ENCODE results near the gene CACUL1.
A peak's percentile ranks its signal among the peaks of the same experiment; 100 is the strongest.

CACUL1 gene

DNA sequence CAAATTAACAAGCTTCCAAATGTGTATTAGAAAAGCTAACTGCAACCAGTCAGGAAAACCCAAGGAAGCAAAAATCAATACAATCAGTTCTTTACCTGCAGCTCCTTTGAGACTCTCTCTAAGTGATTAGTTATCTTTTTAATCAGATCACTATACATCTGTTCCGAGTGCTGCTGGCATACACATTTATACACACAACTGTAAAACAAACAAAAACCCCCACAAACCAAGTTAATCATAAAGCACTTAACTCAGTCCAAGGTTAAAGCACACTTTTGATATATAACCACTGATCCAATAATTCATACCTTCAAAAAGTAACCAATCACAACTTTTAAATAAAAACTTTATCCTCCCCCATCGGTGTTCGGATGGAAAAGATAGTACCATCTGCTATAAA, 25.6 kb downstream of the CACUL1 start:
- no peak overlapping the region for H2BK120ac ChIP-seq (ENCODE audit: low read depth, low read length)
- no peak overlapping the region for H4K5ac ChIP-seq (ENCODE audit: low read length)
- no peaks in the 10 kb centered on the region for H3K27me3 ChIP-seq (ENCODE audit: insufficient read depth, low read length, poor library complexity)
- no peak overlapping the region for H2BK15ac ChIP-seq (replicated peaks; ENCODE audit: low read depth)
- H3K4me2 ChIP-seq (ENCODE audit: low read length): no peak overlapping the region
- H3K79me2 ChIP-seq (ENCODE audit: control insufficient read depth, insufficient read depth, low read length): peaks cover 36% of the 10 kb centered on the region
- H3K4me3 ChIP-seq (ENCODE audit: low read length): no peak overlapping the region
- no peaks in the 10 kb centered on the region for H3K36me3 ChIP-seq (ENCODE audit: control insufficient read depth, insufficient read depth, low read length)
- H3K56ac ChIP-seq (ENCODE audit: low read length): no peak overlapping the region
- H2AK5ac ChIP-seq (ENCODE audit: low read length): no peak overlapping the region
- no peak overlapping the region for H3K27ac ChIP-seq (ENCODE audit: low read depth, low read length)
- no peak overlapping the region for H4K8ac ChIP-seq (ENCODE audit: low read depth, low read length)
- 100% methylated on average over 2 of the region's 3 CpGs for WGBS (ENCODE audit: extremely low coverage, insufficient coverage, low lambda C conversion rate)
- DNase-seq: no peak
- no peak overlapping the region for H3K23ac ChIP-seq (ENCODE audit: low read length)
- peaks cover 13% of the 10 kb centered on the region for H3K4me1 ChIP-seq (ENCODE audit: control insufficient read depth, low read depth, low read length)
- no peak overlapping the region for H3K18ac ChIP-seq (ENCODE audit: low read length)
- H3K4ac ChIP-seq (ENCODE audit: low read depth, low read length): no peak overlapping the region
- no peak overlapping the region for H3K9ac ChIP-seq (ENCODE audit: low read length)
- peaks cover 19% of the 10 kb centered on the region for H3K79me1 ChIP-seq (ENCODE audit: low read length)
- H2BK5ac ChIP-seq (ENCODE audit: low read length): no peak overlapping the region

DNA sequence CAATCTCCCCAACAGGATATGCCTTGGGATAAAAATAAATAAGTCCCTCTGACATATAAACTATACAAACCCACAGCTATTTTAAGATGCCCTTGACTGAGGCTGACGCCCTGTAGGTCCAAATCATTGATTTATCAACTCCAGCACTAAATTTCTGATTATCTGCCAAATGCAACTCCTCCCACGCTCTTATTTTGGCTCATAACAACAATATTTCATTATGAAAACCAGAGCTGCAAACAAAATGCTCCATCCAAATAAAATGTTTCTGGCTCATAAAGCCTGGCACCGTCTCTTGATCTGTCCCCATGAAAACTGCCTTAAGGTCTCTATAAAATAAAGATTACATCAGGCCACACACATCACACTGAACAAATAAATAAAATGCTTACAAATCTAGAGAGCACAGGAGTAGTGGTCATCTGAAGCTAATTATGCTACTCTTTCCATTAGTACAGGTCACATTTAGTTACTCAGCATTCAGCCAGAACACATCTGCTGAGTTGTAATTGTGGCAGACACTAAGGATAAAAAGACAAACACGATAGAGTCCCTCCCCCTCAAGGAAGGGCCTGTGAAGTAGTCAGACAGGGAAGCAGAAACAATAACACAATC, 28.8 kb downstream of the CACUL1 start:
- Histone ChIP-seq H3K79me1 (ENCODE audit: low read length) (peaks cover 14% of the 10 kb centered on the region), H3K18ac (ENCODE audit: low read length) (no peak overlapping the region), H3K4me3 (ENCODE audit: low read length) (no peak overlapping the region), H3K23ac (ENCODE audit: low read length) (no peak overlapping the region), H3K9ac (ENCODE audit: low read length) (no peak overlapping the region), H4K5ac (ENCODE audit: low read length) (no peak overlapping the region), H3K4me1 (ENCODE audit: control insufficient read depth, low read depth, low read length) (peaks cover 5% of the 10 kb centered on the region), H3K4me2 (ENCODE audit: low read length) (no peak overlapping the region), H2AK5ac (ENCODE audit: low read length) (no peak overlapping the region), H3K56ac (ENCODE audit: low read length) (no peak overlapping the region), H2BK15ac (replicated peaks; ENCODE audit: low read depth) (no peak overlapping the region), H3K36me3 (ENCODE audit: control insufficient read depth, insufficient read depth, low read length) (no peaks in the 10 kb centered on the region), H4K8ac (ENCODE audit: low read depth, low read length) (no peak overlapping the region), H3K27ac (ENCODE audit: low read depth, low read length) (no peak overlapping the region), H2BK120ac (ENCODE audit: low read depth, low read length) (no peak overlapping the region), H3K27me3 (ENCODE audit: insufficient read depth, low read length, poor library complexity) (no peaks in the 10 kb centered on the region), H3K79me2 (ENCODE audit: control insufficient read depth, insufficient read depth, low read length) (peaks cover 18% of the 10 kb centered on the region), H2BK5ac (ENCODE audit: low read length) (no peak overlapping the region), H3K4ac (ENCODE audit: low read depth, low read length) (no peak overlapping the region)
- WGBS (ENCODE audit: extremely low coverage, insufficient coverage, low lambda C conversion rate): no CpG with 5 or more reads among the region's 4 CpGs
- DNase-seq: no peak

DNA sequence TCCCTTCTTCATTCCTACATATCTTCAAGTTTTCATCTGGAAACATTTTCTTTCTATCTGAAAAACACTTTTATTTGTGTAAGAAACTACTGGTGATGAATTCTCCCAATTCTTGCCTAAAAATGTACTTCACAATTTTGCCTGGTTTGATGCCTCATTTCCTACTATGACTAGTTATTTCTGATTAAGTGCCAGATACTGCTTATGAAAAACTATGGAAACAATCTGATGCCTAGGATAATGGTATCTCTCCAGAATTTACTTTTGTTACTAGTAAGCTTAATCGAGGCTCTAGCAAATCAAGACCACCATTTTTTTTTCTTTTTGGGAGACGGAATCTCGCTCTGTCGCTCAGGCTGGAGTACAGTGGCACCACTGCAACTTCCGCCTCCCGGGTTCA, 31.3 kb downstream of the CACUL1 start:
- no peak for DNase-seq
- Histone ChIP-seq H3K4ac (ENCODE audit: low read depth, low read length) (no peak overlapping the region), H3K4me2 (ENCODE audit: low read length) (no peak overlapping the region), H3K27ac (ENCODE audit: low read depth, low read length) (no peak overlapping the region), H2BK5ac (ENCODE audit: low read length) (no peak overlapping the region), H3K79me1 (ENCODE audit: low read length) (peaks cover 4% of the 10 kb centered on the region), H3K4me3 (ENCODE audit: low read length) (no peak overlapping the region), H3K9ac (ENCODE audit: low read length) (no peak overlapping the region), H2AK5ac (ENCODE audit: low read length) (no peak overlapping the region), H3K18ac (ENCODE audit: low read length) (no peak overlapping the region), H2BK120ac (ENCODE audit: low read depth, low read length) (no peak overlapping the region), H3K79me2 (ENCODE audit: control insufficient read depth, insufficient read depth, low read length) (peaks cover 4% of the 10 kb centered on the region), H3K23ac (ENCODE audit: low read length) (no peak overlapping the region), H3K56ac (ENCODE audit: low read length) (no peak overlapping the region), H4K8ac (ENCODE audit: low read depth, low read length) (no peak overlapping the region), H2BK15ac (replicated peaks; ENCODE audit: low read depth) (no peak overlapping the region), H4K5ac (ENCODE audit: low read length) (no peak overlapping the region), H3K4me1 (ENCODE audit: control insufficient read depth, low read depth, low read length) (no peaks in the 10 kb centered on the region), H3K36me3 (ENCODE audit: control insufficient read depth, insufficient read depth, low read length) (no peaks in the 10 kb centered on the region), H3K27me3 (ENCODE audit: insufficient read depth, low read length, poor library complexity) (no peaks in the 10 kb centered on the region)
- WGBS (ENCODE audit: extremely low coverage, insufficient coverage, low lambda C conversion rate): no CpG with 5 or more reads among the region's 6 CpGs

DNA sequence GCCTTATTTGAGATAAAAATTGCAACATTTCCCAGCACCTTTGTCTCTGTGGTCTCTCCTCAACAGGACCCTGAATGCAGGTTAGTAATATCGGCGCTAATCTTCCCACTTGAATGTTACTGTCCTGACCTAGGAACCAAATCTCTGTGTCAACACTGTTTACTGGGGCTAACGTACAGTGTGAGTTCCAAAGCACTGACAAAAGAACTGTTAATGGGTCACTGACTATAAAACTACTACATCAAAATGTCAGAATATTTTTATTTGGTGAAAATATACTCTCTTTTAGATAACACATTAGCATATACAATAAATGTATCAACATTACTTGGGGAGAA, 33.3 kb downstream of the CACUL1 start:
- Histone ChIP-seq H4K8ac (ENCODE audit: low read depth, low read length) (no peak overlapping the region), H2AK5ac (ENCODE audit: low read length) (no peak overlapping the region), H3K4ac (ENCODE audit: low read depth, low read length) (no peak overlapping the region), H3K4me1 (ENCODE audit: control insufficient read depth, low read depth, low read length) (no peaks in the 10 kb centered on the region), H3K79me1 (ENCODE audit: low read length) (peaks cover 5% of the 10 kb centered on the region), H3K36me3 (ENCODE audit: control insufficient read depth, insufficient read depth, low read length) (no peaks in the 10 kb centered on the region), H2BK15ac (replicated peaks; ENCODE audit: low read depth) (no peak overlapping the region), H3K18ac (ENCODE audit: low read length) (no peak overlapping the region), H3K9ac (ENCODE audit: low read length) (no peak overlapping the region), H3K4me3 (ENCODE audit: low read length) (no peak overlapping the region), H3K27ac (ENCODE audit: low read depth, low read length) (no peak overlapping the region), H3K79me2 (ENCODE audit: control insufficient read depth, insufficient read depth, low read length) (peaks cover 4% of the 10 kb centered on the region), H3K23ac (ENCODE audit: low read length) (no peak overlapping the region), H4K5ac (ENCODE audit: low read length) (no peak overlapping the region), H3K4me2 (ENCODE audit: low read length) (no peak overlapping the region), H2BK5ac (ENCODE audit: low read length) (no peak overlapping the region), H3K56ac (ENCODE audit: low read length) (no peak overlapping the region), H3K27me3 (ENCODE audit: insufficient read depth, low read length, poor library complexity) (no peaks in the 10 kb centered on the region), H2BK120ac (ENCODE audit: low read depth, low read length) (no peak overlapping the region)
- no CpG with 5 or more reads among the region's 3 CpGs for WGBS (ENCODE audit: extremely low coverage, insufficient coverage, low lambda C conversion rate)
- DNase-seq: no peak

DNA sequence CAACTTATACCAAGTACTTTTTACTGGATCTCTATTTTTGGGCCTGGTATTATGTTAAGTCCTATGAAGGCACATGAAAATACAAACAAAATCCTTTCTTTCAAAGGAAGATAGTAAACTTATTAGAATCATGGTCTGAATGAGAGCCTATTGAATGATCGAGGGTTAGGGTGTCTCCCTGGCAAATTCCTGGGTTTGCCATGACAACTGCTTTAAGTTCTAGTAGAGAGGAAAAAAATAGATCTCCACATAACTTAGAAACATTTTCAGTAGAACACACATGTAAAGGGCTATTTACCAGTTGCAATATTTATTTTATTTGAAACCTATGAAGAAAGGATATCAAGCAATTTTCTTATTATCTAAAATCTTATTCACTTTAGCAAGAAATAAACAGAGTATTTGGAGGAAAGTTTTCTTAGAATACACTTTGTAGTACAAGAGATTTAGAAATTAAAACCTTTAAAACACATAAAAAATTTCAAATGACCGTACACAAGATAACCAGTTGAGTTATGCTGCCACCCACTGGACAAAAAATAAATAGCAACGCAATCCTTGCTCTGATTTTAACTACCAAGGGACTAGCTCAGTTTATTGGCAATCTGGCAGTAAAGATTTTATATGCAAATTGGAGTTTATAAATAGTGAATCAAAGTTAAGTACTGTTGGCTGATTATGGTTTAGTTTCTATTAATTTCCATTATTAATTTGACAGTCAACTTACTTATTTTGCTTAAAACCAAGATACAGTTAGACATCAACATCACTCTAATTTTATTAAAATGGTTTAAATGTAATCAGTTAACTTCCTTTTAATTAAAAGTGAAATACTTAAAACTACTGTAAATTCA, 33.9 kb downstream of the CACUL1 start:
- Histone ChIP-seq H2BK15ac (replicated peaks; ENCODE audit: low read depth) (no peak overlapping the region), H3K56ac (ENCODE audit: low read length) (no peak overlapping the region), H3K23ac (ENCODE audit: low read length) (no peak overlapping the region), H4K5ac (ENCODE audit: low read length) (no peak overlapping the region), H3K4ac (ENCODE audit: low read depth, low read length) (no peak overlapping the region), H3K4me2 (ENCODE audit: low read length) (no peak overlapping the region), H3K79me1 (ENCODE audit: low read length) (peaks cover 4% of the 10 kb centered on the region), H3K9ac (ENCODE audit: low read length) (no peak overlapping the region), H2BK5ac (ENCODE audit: low read length) (no peak overlapping the region), H3K36me3 (ENCODE audit: control insufficient read depth, insufficient read depth, low read length) (no peaks in the 10 kb centered on the region), H2BK120ac (ENCODE audit: low read depth, low read length) (no peak overlapping the region), H3K18ac (ENCODE audit: low read length) (no peak overlapping the region), H3K4me1 (ENCODE audit: control insufficient read depth, low read depth, low read length) (no peaks in the 10 kb centered on the region), H4K8ac (ENCODE audit: low read depth, low read length) (no peak overlapping the region), H3K4me3 (ENCODE audit: low read length) (no peak overlapping the region), H3K27ac (ENCODE audit: low read depth, low read length) (no peak overlapping the region), H3K27me3 (ENCODE audit: insufficient read depth, low read length, poor library complexity) (no peaks in the 10 kb centered on the region), H3K79me2 (ENCODE audit: control insufficient read depth, insufficient read depth, low read length) (peaks cover 3% of the 10 kb centered on the region), H2AK5ac (ENCODE audit: low read length) (no peak overlapping the region)
- no CpG with 5 or more reads among the region's 3 CpGs for WGBS (ENCODE audit: extremely low coverage, insufficient coverage, low lambda C conversion rate)
- peak; percentile 51 for DNase-seq
